Nephron progenitor cell (in vitro differentiated cells): ENCODE results near the gene CEACAM6.

Experiments used
- DNase-seq: peaks from one replicate; pipeline ENCODE4 v3.0.0; 2021
- H3K27ac Mint-ChIP-seq: 2 replicates; pipeline ENCODE4 v1.8.0; 2021; ENCODE audit warnings: mild to moderate bottlenecking, moderate library complexity, mixed read lengths
- H3K27me3 Mint-ChIP-seq: 2 replicates; pipeline ENCODE4 v1.8.0; 2021; ENCODE audit warnings: mild to moderate bottlenecking, low read depth, mixed read lengths; ENCODE audit not compliant: poor library complexity
- H3K36me3 Mint-ChIP-seq: 2 replicates; pipeline ENCODE4 v1.8.0; 2021; ENCODE audit warnings: low read depth, mixed read lengths
- H3K4me1 Mint-ChIP-seq: 2 replicates; pipeline ENCODE4 v1.8.0; 2021; ENCODE audit warnings: mixed read lengths
- H3K4me3 Mint-ChIP-seq: 2 replicates; pipeline ENCODE4 v1.8.0; 2021; ENCODE audit warnings: mild to moderate bottlenecking, moderate library complexity, mixed read lengths
- H3K9me3 Mint-ChIP-seq: 2 replicates; pipeline ENCODE4 v1.8.0; 2021; ENCODE audit warnings: mild to moderate bottlenecking, moderate library complexity, mixed read lengths
- CTCF ChIP-seq: fragments of 200-600 bp; sonication (generic); IDR thresholded peaks from 2 replicates; pipeline ENCODE4 v1.5.0; 2021; ENCODE audit warnings: antibody characterized with exemption

Gene CEACAM6

GRCh38 chr19:41796362-41796761 lies 41.0 kb downstream of the CEACAM6 start, which contains the start of gene CEACAM3:
CEACAM3 (plus strand) TSS chr19:41796587; CDS start chr19:41796678, 91 bp downstream.
- Mint-ChIP-seq H3K27ac (no peak within 1 kb of the TSS), H3K4me3 (no peak within 1 kb of the TSS), H3K9me3 (peaks cover 28% of the 10 kb centered on the region), H3K4me1 (peaks cover 10% of the 10 kb centered on the region), H3K27me3 (peaks cover 29% of the 10 kb centered on the region), H3K36me3 (no peaks in the 10 kb centered on the region)
- no peak for DNase-seq
- no peak for TF ChIP-seq CTCF

GRCh38 chr19:41796901-41797300 lies 41.6 kb downstream of the CEACAM6 start:
- DNase-seq = no peak
- H3K4me1 Mint-ChIP-seq = peaks cover 10% of the 10 kb centered on the region
- H3K4me3 Mint-ChIP-seq = no peak overlapping the region
- no peak for TF ChIP-seq CTCF
- H3K27me3 Mint-ChIP-seq = peaks cover 28% of the 10 kb centered on the region
- peaks cover 34% of the 10 kb centered on the region for H3K9me3 Mint-ChIP-seq
- H3K36me3 Mint-ChIP-seq = no peaks in the 10 kb centered on the region
- no peak overlapping the region for H3K27ac Mint-ChIP-seq

GRCh38 chr19:41799444-41800000 lies 44.2 kb downstream of the CEACAM6 start:
- Mint-ChIP-seq H3K27ac (no peak overlapping the region), H3K27me3 (peaks cover 17% of the 10 kb centered on the region), H3K4me3 (no peak overlapping the region), H3K4me1 (peaks cover 10% of the 10 kb centered on the region), H3K36me3 (no peaks in the 10 kb centered on the region), H3K9me3 (peaks cover 52% of the 10 kb centered on the region)
- TF ChIP-seq CTCF = no peak
- no peak for DNase-seq

- no peaks in the 10 kb centered on the region for H3K36me3 Mint-ChIP-seq
- DNase-seq = no peak
- H3K4me3 Mint-ChIP-seq = no peak overlapping the region
- H3K27me3 Mint-ChIP-seq = peaks cover 17% of the 10 kb centered on the region
- H3K4me1 Mint-ChIP-seq = peaks cover 10% of the 10 kb centered on the region
- TF ChIP-seq CTCF = no peak
- H3K27ac Mint-ChIP-seq = no peak overlapping the region
- peaks cover 62% of the 10 kb centered on the region for H3K9me3 Mint-ChIP-seq
Observed at GRCh38 chr19:41801031-41801430, 45.7 kb downstream of the CEACAM6 start.

GRCh38 chr19:41801792-41802211 lies 46.5 kb downstream of the CEACAM6 start:
- Mint-ChIP-seq H3K27me3 (peaks cover 17% of the 10 kb centered on the region), H3K27ac (no peak overlapping the region), H3K9me3 (peaks cover 69% of the 10 kb centered on the region), H3K36me3 (no peaks in the 10 kb centered on the region), H3K4me3 (no peak overlapping the region), H3K4me1 (peaks cover 10% of the 10 kb centered on the region)
- no peak for TF ChIP-seq CTCF
- DNase-seq = no peak

- Mint-ChIP-seq H3K9me3 (peaks cover 75% of the 10 kb centered on the region), H3K27me3 (peaks cover 12% of the 10 kb centered on the region), H3K4me1 (peaks cover 10% of the 10 kb centered on the region), H3K4me3 (no peak overlapping the region), H3K36me3 (no peaks in the 10 kb centered on the region), H3K27ac (no peak overlapping the region)
- no peak for DNase-seq
- no peak for TF ChIP-seq CTCF
Observed at GRCh38 chr19:41802770-41803169, 47.4 kb downstream of the CEACAM6 start.
